DMS153 treated with DMSO at 0.1 percent for 48 hours (cell line): ENCODE data around the gene C19orf25.
A peak's percentile ranks its signal among the peaks of the same experiment; 100 is the strongest.

ENCODE experiments used
- DNase-seq: peaks from one replicate; lab custom pipeline; 2025; ENCODE audit not compliant: unreplicated experiment; lab: John Stamatoyannopoulos, UW

C19orf25 gene

DNA sequence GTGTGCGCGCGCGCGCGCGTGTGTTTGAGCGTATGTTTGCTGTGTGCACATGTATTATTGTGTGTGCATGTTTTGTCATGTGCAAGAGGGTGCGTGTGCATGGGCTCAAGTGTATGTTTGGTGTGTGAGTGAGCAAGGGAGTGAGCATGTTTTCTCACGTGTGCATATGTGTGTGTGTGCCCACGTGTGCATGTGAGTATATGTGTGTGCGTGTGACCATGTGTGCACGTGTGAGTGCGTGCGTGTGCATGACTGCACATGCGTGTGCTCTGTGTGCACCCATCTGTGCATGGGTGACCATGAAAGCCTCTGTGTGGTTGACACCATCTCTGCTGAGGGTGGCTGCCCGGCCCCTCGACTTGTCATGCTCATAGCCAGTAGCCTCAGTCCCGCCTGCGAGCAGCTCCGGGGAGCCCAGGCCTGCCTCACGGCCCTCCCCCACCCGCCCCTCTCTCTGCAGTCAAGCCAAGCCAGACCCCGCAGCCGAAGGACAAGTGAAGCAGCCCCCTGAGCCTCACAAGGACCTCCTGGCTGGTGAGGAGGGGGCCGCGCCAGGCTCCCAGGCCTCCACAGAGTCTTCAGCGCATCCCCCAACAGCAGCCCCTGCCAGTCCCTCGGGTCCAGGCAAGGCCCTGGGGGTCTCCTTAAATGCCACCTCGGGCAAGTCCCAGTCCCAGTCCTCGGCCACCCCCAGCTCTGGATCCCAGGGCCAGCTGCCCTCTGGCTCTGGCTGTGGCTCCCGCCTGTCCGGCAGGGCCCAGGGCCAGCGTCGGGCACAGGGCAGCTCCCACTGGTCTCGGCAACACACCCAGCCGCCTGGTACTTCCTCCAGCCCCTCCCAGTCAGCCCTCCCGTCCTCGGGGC, 17.9 kb upstream of the C19orf25 start:
- DNase-seq, result no peak

DNA sequence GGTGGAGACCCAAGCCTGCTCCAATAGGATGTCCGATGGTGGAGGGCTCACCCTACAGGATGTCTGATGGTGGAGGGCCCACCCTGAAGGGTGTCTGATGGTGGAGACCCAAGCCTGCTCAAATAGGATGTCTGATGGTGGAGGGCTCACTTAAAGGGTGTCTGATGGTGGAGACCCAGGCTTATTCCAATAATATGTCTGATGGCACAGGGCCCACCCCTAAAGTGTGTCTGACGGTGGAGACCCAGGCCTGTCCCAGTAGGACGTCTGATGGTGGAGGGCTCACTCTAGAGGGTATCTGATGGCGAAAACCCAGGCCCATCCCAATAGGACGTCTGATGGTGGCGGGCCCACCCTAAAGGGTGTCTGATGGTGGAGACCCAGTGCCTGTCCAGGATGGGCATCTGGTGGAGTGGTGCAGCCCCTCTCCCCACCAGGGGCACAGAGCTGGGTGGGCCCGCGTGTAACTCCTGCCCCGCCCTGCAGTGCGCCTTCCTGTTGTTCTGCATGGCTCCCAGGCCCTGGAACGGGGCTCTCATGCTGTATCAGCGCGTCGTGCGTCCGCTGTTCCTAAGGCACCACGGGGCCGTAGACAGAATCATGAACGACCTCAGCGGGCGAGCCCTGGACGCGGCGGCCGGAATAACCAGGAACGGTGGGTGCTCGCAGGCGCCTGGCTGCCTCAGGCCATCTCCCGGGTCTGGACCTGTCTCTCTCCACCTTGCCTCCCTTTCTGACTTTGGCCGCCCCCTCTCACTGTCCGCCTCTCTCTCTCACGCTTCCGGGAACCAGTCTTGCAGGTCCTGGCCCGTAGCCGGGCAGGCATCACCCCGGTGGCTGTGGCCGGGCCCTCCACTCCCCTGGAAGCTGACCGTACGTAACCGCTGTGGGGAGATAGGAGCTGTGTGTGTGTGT, 17.0 kb upstream of the C19orf25 start:
- no peak for DNase-seq

DNA sequence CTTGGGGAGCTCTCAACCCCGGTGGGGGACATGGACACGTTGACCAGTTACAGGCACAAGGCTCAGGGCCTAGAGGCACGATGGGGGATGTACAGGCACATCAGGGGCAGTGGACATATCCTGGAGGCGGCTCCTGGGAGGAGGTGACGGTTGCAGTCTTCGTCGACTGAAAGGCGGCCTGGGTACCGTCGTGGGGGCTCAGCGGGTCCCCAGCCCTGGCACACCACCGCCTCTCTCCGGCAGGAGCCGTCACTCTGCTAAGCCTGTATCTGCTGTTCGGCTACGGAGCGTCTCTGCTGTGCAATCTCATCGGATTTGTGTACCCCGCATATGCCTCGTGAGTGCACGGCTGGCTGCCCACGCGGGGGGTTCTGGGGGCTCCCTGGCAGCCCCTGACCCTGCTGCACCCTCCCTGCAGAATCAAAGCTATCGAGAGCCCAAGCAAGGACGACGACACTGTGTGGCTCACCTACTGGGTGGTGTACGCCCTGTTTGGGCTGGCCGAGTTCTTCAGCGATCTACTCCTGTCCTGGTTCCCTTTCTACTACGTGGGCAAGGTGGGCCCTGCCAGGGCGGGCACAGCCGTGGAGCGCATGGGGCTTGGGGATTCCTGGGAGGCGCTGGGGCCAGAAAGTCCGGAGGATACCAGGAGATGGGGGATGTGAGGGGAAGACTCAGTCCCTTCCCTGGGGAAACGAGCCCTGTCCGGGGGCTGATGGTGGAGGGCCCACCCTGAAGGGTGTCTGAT, 16.2 kb upstream of the C19orf25 start:
- DNase-seq, result no peak

DNA sequence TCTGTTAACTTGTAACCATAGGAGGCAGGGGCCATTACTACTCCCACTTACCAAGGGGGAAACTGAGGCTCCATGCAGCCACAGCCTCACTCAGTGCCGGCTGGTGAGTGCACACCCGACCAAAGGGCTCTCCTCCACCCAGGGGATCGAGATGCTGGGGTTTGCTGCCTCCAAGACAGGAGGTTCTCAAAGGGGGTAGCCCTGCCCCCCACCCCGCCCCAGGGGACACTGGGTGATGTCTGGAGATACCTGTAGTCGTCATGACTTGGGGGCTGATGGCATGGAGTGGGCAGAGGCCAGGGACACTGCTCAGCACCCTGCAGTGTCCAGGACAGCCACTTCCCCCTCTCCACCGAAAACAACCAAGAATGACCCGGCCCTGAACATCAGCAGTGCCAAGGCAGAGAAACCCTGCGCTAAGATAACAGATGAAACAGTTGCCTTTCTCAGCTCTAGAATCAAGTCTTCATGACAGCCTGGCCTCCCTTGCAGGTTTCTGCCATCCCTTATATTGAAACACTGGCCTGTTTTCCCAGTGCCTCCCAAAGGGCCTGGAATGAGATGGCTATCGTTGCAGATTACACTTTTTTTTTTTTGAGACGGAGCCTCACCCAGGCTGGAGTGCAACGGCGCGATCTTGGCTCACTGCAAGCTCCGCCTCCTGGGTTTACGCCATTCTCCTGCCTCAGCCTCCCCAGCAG, 15.2 kb upstream of the C19orf25 start:
- no peak for DNase-seq

DNA sequence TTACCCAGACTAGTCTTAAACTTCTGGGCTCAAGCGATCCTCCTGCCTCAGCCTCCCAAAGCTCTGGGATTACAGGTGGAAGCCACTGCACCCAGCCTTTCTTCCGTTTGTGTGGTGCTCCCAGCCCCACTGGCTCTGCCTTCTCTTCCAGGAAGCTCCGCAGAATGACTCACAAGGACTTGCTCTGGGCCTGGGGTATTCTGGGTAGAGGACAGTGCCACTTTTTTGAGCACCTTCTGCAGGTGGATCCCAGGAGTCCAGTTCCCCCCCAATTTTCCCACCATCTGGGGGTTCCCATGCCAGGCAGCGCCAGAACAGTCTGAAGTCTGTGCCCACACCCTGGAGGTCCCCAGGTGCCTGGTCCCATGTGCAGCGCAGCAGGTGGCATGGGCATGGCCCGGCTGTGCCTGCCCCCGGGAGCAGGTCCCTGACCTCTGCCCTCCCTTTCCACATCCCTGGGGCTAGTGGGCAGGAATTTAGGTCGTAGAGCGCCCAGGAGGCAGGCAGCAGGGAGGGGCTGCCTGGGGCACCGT, 13.5 kb upstream of the C19orf25 start:
- no peak for DNase-seq

DNA sequence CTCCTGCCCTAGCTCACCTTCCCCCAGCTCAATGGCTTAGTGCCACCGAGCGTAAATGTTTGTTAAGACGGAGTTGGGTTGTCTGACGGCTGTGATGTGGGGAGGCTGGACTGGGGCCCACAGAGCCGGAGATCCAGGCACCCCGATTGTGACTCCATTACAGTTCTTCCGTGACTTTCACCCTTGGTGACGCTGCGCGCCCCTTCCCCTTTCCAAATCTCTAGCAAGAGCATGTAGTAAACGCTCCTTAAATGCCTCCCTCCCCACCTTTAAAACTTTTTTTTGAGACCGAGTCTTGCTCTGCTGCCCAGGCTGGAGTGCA, 12.8 kb upstream of the C19orf25 start:
- no peak for DNase-seq

DNA sequence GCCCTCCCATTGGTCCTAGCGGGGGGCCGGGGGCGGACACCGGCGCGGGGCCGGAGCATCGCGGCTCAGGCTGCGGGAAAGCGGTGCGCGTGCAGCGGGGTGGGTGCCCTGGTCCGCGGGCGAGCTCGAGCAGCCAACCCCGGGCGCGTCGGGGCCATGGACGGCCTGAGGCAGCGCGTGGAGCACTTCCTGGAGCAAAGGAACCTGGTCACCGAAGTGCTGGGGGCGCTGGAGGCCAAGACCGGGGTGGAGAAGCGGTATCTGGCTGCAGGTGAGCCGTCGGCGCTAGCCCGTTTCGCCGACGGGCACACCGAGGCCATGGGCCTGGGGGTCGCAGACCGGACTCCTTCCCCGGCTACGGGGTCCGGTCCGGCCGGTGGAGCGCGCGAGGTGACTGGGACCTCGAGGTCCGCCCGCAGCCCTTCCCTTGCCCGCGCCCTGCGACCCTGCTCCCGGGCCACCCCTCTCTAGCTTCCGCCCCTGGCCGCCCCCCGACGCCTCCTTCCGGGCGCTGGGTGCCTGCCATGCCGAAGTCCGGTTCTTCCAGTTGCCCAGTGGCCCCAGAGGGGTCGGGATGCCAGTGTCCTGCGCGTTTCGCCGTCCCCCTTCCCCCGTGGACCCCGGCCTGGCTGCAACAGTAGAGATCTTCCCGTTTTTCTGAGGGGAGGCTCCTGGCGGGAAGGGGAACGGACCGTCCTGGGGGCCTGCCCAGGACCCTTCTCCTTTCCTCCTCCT, 12.3 kb upstream of the C19orf25 start, which contains the start of gene REEP6:
REEP6 (plus strand) TSS at position 68 of the 735 bp plus-strand sequence; CDS start at position 157, 89 bp downstream.
- no peak for DNase-seq

DNA sequence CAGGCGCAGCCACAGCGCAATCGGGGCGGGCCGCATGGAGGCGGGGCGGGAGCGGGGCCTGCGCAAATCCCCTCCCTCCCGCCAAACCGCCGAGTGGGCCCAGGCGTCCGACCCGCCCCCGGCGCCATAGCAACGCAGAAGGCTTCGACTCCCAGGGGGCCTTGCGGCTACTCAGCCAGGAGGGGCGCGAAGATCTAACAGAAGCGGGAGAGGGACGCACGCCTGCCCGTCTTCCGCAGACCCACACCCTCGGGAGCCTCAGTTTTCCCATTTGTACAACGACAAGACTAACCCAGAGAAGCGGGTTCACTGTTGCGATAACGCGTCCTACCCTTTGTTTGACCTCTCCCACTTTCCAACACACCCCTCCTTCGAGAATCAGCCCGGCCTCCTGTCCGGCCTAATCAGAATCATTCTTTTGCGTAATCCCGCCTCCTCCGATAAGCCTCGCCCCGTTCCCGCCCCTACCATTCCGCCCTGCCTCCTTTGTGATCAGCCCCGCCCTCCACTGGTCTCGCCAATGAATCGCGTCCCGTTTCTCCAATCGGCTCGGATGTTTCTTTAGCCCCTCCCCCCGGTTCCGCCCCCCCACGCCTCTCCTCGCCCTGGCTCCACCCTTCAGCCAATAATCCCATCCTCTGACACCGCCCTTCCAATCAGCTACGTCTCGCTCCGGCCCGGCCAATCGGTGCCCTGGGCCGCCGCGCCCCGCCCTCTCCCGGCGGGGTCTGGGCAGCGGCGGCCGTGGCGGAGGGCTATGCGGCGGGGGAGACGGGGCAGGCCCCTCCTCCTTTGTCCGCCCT, 11.5 kb upstream of the C19orf25 start, which contains the start of gene PCSK4:
PCSK4 (minus strand) TSS at position 40 of the 803 bp plus-strand sequence; CDS start at position 36, 4 bp downstream.
- peak; percentile 86 for DNase-seq

DNA sequence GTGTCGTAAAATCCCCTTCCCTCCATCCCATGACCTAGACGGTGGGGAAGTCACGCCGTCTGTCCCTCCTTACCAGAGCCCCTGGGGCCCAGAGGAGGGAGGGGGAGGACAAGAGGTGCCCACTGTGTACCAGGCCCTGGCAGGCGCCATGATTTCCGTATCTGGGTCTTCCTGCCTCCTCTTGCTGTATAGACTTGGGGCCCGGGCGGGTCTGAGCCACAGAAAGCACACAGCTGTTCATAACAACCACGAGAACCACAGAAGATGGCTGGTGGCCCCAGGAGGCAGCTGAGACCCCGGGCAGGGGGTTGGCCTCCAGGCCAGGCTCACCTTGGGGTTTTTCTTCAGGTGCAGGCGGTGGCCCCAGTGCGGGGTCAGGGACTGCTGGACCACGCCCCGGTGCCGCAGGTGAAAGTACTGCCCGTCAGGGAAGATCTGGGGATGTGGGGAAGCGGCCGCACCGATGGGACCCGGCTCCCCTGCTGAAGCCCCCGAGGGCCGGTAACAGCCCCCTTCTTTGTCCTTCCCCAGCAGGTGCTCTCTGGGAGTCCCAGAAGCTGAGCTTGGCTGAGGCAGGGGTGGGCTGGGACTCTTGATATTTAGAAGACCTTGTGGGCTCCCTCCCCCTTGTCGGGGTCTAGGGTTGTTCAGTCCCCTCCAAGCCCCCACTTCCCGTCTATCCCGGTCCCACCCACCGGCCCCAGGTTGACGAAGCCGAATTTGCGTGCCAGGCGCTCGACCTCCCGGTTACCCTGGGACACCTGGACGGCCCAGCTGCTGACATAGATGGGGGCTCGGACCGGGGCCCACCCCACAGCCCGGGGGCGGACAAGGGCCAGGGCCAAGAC, 10.7 kb upstream of the C19orf25 start:
- no peak for DNase-seq

DNA sequence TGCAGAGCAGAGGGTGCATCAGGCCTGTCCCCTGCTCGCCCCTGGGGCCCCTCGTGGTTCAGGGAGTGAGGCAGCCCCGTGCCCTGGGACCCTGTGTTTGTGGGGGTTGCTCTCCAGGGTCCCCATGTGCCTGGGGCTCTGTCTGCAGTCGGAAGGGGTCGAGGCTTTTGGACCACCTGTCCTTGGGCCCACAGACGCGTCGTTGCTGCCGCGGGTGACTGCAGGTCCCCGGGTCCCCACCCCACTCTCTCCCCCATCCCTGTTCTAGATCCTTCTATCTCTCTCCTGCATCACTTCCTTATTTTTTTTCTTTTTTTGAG, 9.2 kb upstream of the C19orf25 start:
- DNase-seq, result no peak

DNA sequence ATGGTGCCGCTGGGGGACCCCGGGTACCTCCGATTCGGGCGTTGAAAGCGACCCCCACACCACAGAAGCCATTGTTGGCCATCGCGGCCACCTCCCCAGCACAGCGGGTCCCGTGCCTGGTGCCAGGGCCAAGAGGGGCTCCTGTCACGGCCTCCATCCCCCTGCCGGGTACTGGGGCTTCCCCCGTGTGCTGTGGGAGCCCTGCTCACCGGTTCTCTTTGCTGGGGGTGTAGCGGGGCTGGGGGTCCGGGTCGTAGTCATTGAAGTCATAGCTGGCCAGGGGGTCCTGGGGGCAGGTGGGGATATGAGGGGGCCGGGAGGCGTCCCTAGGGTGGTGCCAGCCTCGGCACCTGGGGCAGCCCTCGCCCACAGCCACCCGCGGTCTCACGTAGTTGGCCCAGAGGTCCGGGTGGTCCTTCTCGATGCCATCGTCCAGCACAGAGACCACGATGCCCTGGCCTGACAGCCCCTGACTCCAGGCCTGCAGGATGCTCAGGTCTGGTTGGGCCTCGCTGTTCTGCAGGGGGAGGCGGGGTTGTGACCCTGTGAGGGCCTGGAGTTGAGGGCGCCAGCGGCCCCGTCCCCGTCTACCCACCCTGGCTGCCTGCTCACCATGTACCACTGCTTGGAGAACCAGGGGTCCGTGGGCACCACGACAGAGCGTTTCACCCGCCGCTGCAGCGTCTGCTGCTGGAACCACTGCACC, 8.7 kb upstream of the C19orf25 start:
- no peak for DNase-seq

DNA sequence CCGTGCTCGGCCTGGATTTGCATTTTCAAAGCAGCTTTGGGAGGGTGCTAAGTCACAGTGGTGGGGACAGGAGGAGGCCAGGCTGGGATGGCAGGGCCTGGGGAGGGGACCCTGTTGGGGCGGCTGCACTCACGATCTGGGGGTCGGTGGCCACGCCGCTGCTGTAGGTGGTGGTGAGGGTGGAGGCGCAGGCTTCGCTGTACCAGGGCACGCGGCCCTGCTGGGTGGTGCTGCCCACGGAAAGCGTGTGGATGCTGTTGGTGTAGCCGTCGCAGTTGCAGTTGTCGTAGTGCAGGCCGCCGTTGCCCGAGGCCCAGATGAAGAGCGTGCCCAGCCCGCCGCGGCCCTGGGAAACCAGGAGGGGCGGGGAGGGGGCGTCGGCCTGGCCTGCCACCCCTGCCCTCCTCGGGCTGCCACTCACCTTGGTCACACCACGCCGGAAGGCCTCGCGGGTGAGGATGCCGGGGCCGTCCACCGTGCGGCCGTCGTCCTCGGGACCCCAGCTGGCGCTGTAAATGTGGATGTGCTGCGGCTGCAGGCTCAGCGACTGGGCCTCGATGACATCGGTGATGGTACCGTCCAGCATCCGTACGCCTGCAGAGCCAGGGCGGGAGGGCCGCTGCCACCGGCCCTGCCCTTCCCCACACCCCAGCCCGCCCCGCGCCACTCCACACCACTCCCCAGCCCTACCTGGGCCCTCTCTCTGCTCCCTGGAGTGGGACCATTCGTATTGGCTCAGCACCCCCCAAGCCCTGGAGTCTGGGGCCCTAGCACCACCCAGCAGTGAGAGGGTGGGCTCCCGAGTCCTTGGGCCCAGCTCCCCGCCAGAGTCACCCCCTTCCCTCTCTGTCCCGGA, 7.9 kb upstream of the C19orf25 start:
- DNase-seq, result no peak

DNA sequence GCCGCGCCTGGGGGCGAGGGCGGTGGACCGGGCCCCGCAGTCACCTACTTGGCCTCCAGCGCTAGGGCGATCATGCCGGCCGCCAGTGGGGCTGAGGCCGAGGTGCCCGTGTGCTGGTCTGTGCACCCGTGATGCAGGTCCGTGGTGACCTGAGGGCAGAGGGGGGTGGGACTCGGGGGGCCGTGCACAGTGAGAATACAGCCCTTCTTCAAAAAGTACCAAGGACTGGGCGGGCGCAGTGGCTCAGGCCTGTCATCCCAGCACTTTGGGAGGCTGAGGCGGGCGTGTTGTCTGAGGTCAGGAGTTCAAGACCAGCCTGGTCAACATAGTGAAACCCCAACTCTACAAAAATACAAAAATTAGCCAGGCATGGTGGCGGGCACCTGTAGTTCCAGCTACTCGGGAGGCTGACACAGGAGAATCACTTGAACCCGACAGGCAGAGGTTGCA, 5.0 kb upstream of the C19orf25 start:
- no peak for DNase-seq

DNA sequence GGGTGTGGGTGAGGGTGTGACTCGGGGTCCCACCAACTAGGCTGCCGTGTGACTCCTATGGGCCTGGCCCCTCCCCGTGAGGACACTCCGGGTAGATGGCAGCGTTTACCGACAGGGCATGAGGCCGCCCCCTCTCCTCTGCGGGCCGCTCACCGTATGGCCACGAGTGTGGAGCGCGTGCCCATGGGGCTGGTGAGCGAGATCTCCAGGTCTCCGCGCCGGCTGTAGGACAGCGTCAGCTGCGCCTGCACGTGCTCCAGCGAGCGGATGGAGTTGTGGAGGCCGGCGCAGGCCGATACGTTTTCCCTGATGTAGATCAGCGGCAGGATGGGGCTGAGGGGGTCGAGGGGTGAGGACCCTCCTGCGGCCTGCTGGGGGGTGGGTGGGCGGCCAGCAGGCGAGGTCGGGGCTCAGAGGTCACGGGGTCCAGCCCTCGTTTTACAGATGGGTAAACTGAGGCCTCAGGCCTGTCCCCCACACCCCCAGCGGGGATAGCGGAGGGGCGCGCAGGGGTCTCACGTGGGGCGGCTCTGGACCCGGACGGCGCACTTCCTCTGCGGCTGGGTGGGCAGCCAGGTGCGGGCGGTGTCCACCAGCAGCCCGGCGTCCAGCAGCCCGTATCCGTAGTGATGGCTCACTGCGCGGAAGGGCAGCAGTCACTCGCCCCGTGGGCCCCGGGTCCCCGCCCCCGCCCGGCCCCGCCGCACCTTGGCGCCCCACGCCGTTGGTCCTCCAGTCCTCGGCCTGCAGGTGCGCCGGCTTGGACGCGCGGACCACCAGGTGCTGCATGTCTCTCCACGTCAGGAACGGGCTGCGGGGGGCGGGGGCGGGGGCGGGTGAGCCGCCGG, 4.3 kb upstream of the C19orf25 start:
- no peak for DNase-seq

DNA sequence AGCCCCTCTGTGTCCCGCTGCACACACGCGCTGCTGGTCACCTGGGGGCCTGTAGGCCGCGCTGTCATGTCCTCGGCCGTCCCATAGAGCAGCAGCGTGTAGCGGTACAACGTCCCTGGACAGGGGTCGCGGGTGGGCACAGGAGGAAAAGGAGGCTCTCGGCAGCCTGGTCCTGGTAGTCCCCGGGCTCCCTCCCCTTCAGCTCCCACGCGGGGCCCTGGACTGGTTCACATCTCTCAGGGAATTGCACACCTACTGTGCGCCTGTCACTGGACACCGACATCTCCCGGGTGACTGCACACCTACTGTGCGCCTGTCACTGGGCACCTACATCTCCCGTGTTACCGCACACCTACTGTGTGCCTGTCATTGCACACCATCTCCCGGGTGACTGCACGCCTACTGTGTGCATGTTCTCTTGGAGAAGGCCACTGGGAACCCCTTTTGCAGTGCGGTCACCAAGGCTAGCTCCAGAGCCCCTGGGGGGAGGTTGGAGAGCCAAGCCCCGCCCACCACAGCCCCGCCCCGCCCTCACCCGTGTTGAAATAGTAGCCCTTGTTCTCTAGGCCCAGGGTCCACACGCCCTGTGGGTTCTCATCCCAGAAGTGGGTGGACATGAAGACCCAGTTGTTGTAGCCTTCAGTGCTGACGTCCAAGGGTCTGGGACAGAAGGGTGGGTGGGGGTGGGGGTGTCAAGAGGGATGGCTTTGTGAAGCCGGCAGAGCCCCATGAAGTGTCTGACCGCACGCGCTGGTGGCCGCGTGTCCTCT, 3.5 kb upstream of the C19orf25 start:
- DNase-seq, result no peak
